SU-DHL-6 (cell line): ENCODE data around the gene CAPN9.

Source experiments
- EZH2phosphoT487 ChIP-seq: fragments of 200-600 bp; sonication (generic), shearing (Covaris generic); conservative IDR thresholded peaks from 2 replicates; pipeline ENCODE4 v1.6.1; 2018; ENCODE audit warnings: mild to moderate bottlenecking, antibody characterized with exemption, low read length, moderate library complexity, mixed read lengths
- TF ChIP-seq, protein P1 (sequence below): fragments of 200-600 bp; sonication (generic); IDR thresholded peaks from one replicate; pipeline ENCODE4 v1.5.1; 2017; ENCODE audit warnings: antibody characterized with exemption, mild to moderate bottlenecking, low read length, moderate library complexity; ENCODE audit not compliant: insufficient read depth, poor library complexity, severe bottlenecking

DNA sequence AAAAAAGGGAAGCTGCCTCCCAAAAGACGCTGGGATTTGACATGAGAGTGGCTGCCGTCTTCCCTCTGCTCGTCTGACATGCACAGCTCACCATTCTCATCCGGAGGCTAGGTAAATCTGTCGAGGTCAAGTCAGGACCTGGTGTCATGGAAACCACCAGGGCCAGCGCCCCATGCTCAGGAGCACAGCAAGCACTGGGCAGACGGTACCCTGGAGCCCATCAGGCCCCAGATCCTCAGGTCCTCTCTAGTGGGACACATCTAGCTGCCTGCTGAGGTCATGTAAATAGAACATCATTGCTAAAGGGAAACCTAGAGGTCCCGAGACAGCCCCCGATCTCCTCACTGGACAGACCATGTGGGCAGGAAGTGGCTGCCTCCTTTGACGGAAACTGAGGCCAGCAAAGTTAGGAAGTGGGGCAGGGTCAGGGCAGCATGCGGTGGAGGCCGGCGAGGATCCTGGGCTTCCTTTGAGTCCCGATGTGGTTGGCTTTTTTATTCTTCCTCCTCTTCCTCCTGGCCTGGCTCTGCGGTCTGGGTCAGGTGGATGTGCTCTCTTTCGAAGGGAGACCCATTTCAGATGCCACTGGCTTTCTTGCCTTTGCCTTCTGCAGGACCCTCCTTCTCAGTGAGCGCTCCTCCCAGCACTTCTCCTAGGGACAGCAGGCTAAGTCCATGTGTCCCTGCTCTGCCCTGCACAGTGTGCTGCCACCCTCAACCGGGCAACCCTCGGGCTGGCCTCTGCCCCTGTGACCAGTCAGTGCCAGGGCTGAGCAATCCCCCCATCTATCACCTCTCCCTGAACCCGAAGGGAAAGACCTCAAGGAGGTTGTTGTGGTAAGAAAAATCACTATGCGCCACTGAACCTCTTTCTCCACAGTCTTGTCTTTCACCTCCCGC is 39.2 kb upstream of the CAPN9 start:
- no peak for TF ChIP-seq EZH2phosphoT487
- TF ChIP-seq, protein P1, sequence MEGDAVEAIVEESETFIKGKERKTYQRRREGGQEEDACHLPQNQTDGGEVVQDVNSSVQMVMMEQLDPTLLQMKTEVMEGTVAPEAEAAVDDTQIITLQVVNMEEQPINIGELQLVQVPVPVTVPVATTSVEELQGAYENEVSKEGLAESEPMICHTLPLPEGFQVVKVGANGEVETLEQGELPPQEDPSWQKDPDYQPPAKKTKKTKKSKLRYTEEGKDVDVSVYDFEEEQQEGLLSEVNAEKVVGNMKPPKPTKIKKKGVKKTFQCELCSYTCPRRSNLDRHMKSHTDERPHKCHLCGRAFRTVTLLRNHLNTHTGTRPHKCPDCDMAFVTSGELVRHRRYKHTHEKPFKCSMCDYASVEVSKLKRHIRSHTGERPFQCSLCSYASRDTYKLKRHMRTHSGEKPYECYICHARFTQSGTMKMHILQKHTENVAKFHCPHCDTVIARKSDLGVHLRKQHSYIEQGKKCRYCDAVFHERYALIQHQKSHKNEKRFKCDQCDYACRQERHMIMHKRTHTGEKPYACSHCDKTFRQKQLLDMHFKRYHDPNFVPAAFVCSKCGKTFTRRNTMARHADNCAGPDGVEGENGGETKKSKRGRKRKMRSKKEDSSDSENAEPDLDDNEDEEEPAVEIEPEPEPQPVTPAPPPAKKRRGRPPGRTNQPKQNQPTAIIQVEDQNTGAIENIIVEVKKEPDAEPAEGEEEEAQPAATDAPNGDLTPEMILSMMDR = no peak
